ENCODE measurements around the gene CCDC187.
"Not testable (repeated sequence)": the region's sequence is repeated elsewhere in the genome, so short reads cannot be mapped to it uniquely, and the experiment has no call there.

The CCDC187 gene

GRCh38 chr9:136303825-136304416 lies at the start of gene CCDC187:
TSS of gene CCDC187 (minus strand) at chr9:136304094. CDS start at chr9:136303830, 264 bp downstream.
- no peaks in the 10 kb centered on the region for H3K9me3 ChIP-seq (ENCODE audit: control insufficient read depth in 2 of 2, low read length in 2 of 2)
- no peaks in the 10 kb centered on the region for H3K4me1 ChIP-seq (ENCODE audit: control insufficient read depth in 2 of 2, insufficient read depth in 2 of 2, low read length in 2 of 2)
- H3K36me3 ChIP-seq (ENCODE audit: control insufficient read depth in 2 of 2, insufficient read depth in 2 of 2, low read length in 2 of 2), result no peaks in the 10 kb centered on the region
- H3K27me3 ChIP-seq (ENCODE audit: control insufficient read depth in 2 of 2, insufficient read depth in 2 of 2, low read length in 2 of 2), result peaks cover 7 to 13% of the 10 kb centered on the region in 2 donors
- H3K27ac ChIP-seq (ENCODE audit: low read depth in 2 of 2, low read length in 2 of 2), result no peak within 1 kb of the TSS
- H3K9ac ChIP-seq (ENCODE audit: low read depth in 1 of 2, low read length in 2 of 2), result no peak within 1 kb of the TSS
- no peak within 1 kb of the TSS for H3K4me3 ChIP-seq (ENCODE audit: low read length in 2 of 2)

GRCh38 chr9:136353088-136353487 lies 49.2 kb upstream of the CCDC187 start:
- Histone ChIP-seq H3K9me3 (ENCODE audit: control insufficient read depth in 2 of 2, low read length in 2 of 2) (no peaks in the 10 kb centered on the region), H3K4me1 (ENCODE audit: control insufficient read depth in 2 of 2, insufficient read depth in 2 of 2, low read length in 2 of 2) (no peaks in the 10 kb centered on the region), H3K36me3 (ENCODE audit: control insufficient read depth in 2 of 2, insufficient read depth in 2 of 2, low read length in 2 of 2) (no peaks in the 10 kb centered on the region), H3K4me3 (ENCODE audit: low read length in 2 of 2) (no peak overlapping the region), H3K27ac (ENCODE audit: low read depth in 2 of 2, low read length in 2 of 2) (no peak overlapping the region), H3K27me3 (ENCODE audit: control insufficient read depth in 2 of 2, insufficient read depth in 2 of 2, low read length in 2 of 2) (no peaks in the 10 kb centered on the region), H3K9ac (ENCODE audit: low read depth in 1 of 2, low read length in 2 of 2) (no peak overlapping the region)

DNA sequence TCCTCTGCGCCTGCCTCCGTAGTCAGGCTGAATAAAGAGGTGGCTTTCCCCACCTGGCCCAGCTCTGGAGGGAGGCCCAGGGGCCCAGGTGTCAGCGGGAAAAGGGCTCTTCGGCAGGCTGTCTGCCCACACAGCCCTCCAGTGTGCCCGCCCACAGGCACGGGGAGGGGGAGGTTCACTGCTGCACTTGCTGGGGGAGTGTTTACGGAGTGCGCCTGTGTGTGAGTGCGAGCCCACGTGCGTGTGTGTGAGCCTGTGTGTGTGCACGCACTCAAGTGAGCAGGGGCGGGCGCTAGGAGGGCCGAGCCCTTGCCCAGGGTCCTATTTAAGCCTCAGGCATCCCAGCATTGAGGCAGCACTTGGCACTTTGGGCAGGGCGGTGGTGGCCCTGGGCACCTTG lies 48.8 kb upstream of the CCDC187 start:
- Histone ChIP-seq H3K9me3 (ENCODE audit: control insufficient read depth in 2 of 2, low read length in 2 of 2) (no peaks in the 10 kb centered on the region), H3K27ac (ENCODE audit: low read depth in 2 of 2, low read length in 2 of 2) (no peak overlapping the region), H3K4me3 (ENCODE audit: low read length in 2 of 2) (no peak overlapping the region), H3K9ac (ENCODE audit: low read depth in 1 of 2, low read length in 2 of 2) (no peak overlapping the region), H3K4me1 (ENCODE audit: control insufficient read depth in 2 of 2, insufficient read depth in 2 of 2, low read length in 2 of 2) (no peaks in the 10 kb centered on the region), H3K36me3 (ENCODE audit: control insufficient read depth in 2 of 2, insufficient read depth in 2 of 2, low read length in 2 of 2) (no peaks in the 10 kb centered on the region), H3K27me3 (ENCODE audit: control insufficient read depth in 2 of 2, insufficient read depth in 2 of 2, low read length in 2 of 2) (no peaks in the 10 kb centered on the region)

- not testable (repeated sequence) for H3K4me3 ChIP-seq (ENCODE audit: low read length in 2 of 2)
These were observed 48.0 kb upstream of the CCDC187 start for GRCh38 chr9:136351868-136352267.

GRCh38 chr9:136351252-136351800 lies 47.4 kb upstream of the CCDC187 start:
- Histone ChIP-seq H3K4me3 (ENCODE audit: low read length in 2 of 2) (no peak overlapping the region), H3K27ac (ENCODE audit: low read depth in 2 of 2, low read length in 2 of 2) (no peak overlapping the region), H3K27me3 (ENCODE audit: control insufficient read depth in 2 of 2, insufficient read depth in 2 of 2, low read length in 2 of 2) (no peaks in the 10 kb centered on the region), H3K4me1 (ENCODE audit: control insufficient read depth in 2 of 2, insufficient read depth in 2 of 2, low read length in 2 of 2) (no peaks in the 10 kb centered on the region), H3K9ac (ENCODE audit: low read depth in 1 of 2, low read length in 2 of 2) (no peak overlapping the region), H3K9me3 (ENCODE audit: control insufficient read depth in 2 of 2, low read length in 2 of 2) (no peaks in the 10 kb centered on the region), H3K36me3 (ENCODE audit: control insufficient read depth in 2 of 2, insufficient read depth in 2 of 2, low read length in 2 of 2) (no peaks in the 10 kb centered on the region)

More at GRCh38 chr9:136351868-136352267, 48.0 kb upstream of the CCDC187 start:
- H3K9ac ChIP-seq (ENCODE audit: low read depth in 1 of 2, low read length in 2 of 2); H3K36me3 ChIP-seq (ENCODE audit: control insufficient read depth in 2 of 2, insufficient read depth in 2 of 2, low read length in 2 of 2); H3K9me3 ChIP-seq (ENCODE audit: control insufficient read depth in 2 of 2, low read length in 2 of 2); H3K4me1 ChIP-seq (ENCODE audit: control insufficient read depth in 2 of 2, insufficient read depth in 2 of 2, low read length in 2 of 2); H3K27me3 ChIP-seq (ENCODE audit: control insufficient read depth in 2 of 2, insufficient read depth in 2 of 2, low read length in 2 of 2); H3K27ac ChIP-seq (ENCODE audit: low read depth in 2 of 2, low read length in 2 of 2): not testable (repeated sequence)

DNA sequence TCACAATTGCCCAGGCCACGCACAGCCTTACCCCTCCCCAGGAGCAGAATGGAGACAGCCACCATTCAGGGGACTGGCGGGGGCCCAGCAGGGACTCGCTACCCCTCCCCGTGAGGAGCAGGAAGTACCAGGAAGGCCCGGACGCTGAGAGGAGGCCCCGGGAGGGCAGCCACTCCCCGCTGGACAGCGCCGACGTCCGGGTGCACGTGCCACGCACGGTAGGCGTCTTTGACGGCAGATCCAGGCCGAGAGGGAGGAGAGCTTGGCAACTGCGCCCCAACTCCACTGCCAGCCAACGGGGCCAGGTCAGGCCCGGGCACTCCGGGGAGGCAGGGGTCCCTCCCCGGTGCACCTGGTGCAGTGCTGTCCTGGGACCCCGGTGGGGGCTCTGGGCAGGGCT lies 45.7 kb upstream of the CCDC187 start:
- H3K4me1 ChIP-seq (ENCODE audit: control insufficient read depth in 2 of 2, insufficient read depth in 2 of 2, low read length in 2 of 2), result no peaks in the 10 kb centered on the region
- H3K27me3 ChIP-seq (ENCODE audit: control insufficient read depth in 2 of 2, insufficient read depth in 2 of 2, low read length in 2 of 2), result no peaks in the 10 kb centered on the region
- no peak overlapping the region for H3K9ac ChIP-seq (ENCODE audit: low read depth in 1 of 2, low read length in 2 of 2)
- no peaks in the 10 kb centered on the region for H3K9me3 ChIP-seq (ENCODE audit: control insufficient read depth in 2 of 2, low read length in 2 of 2)
- H3K36me3 ChIP-seq (ENCODE audit: control insufficient read depth in 2 of 2, insufficient read depth in 2 of 2, low read length in 2 of 2), result no peaks in the 10 kb centered on the region
- H3K27ac ChIP-seq (ENCODE audit: low read depth in 2 of 2, low read length in 2 of 2), result no peak overlapping the region
- H3K4me3 ChIP-seq (ENCODE audit: low read length in 2 of 2), result no peak overlapping the region

GRCh38 chr9:136348691-136349090 lies 44.8 kb upstream of the CCDC187 start:
- Histone ChIP-seq H3K4me1 (ENCODE audit: control insufficient read depth in 2 of 2, insufficient read depth in 2 of 2, low read length in 2 of 2) (no peaks in the 10 kb centered on the region), H3K36me3 (ENCODE audit: control insufficient read depth in 2 of 2, insufficient read depth in 2 of 2, low read length in 2 of 2) (no peaks in the 10 kb centered on the region), H3K27ac (ENCODE audit: low read depth in 2 of 2, low read length in 2 of 2) (no peak overlapping the region), H3K9me3 (ENCODE audit: control insufficient read depth in 2 of 2, low read length in 2 of 2) (no peaks in the 10 kb centered on the region), H3K4me3 (ENCODE audit: low read length in 2 of 2) (no peak overlapping the region), H3K27me3 (ENCODE audit: control insufficient read depth in 2 of 2, insufficient read depth in 2 of 2, low read length in 2 of 2) (no peaks in the 10 kb centered on the region), H3K9ac (ENCODE audit: low read depth in 1 of 2, low read length in 2 of 2) (no peak overlapping the region)

DNA sequence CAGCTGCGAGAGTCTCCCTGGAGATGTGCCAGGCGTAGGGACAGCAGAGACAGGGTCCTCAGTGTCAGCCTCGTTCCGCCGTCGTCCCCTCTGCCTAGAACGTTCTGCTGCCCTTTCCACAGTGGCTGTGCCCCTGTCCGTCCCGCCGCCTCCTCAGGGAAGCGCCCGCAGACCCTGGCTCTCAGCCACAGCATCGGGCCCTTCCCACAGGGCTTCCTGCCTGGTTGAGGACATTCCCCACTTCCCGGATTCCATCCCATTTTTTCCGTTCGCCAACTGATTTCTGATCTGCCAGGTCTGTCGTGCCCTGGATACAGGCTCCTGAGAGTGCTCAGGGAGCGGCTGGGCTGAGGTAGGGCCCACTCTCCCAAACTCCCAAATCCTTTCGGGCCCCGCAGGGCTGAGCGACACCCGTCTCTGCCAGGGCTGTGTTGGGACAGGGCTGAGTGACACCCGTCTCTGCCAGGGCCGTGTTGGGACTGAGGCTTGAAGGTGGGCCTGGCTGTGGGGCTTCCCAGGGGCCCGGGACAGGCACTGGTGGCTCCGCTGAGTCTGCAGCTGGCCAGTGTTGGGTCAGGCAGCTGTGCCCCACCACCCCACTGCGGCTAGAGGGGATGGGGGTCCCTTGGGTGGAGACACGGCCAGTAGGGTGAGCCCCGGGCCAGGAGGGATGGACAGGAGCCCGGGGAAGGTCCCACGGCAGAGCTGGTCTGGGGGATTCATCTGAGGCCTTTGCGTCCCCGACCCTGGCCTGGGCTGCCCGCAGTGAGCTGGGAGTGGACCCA lies 43.8 kb upstream of the CCDC187 start:
- Histone ChIP-seq H3K4me3 (ENCODE audit: low read length in 2 of 2) (no peak overlapping the region), H3K27ac (ENCODE audit: low read depth in 2 of 2, low read length in 2 of 2) (no peak overlapping the region), H3K36me3 (ENCODE audit: control insufficient read depth in 2 of 2, insufficient read depth in 2 of 2, low read length in 2 of 2) (no peaks in the 10 kb centered on the region), H3K4me1 (ENCODE audit: control insufficient read depth in 2 of 2, insufficient read depth in 2 of 2, low read length in 2 of 2) (peaks cover 2 to 3% of the 10 kb centered on the region in 2 donors), H3K27me3 (ENCODE audit: control insufficient read depth in 2 of 2, insufficient read depth in 2 of 2, low read length in 2 of 2) (no peaks in the 10 kb centered on the region), H3K9me3 (ENCODE audit: control insufficient read depth in 2 of 2, low read length in 2 of 2) (no peaks in the 10 kb centered on the region), H3K9ac (ENCODE audit: low read depth in 1 of 2, low read length in 2 of 2) (no peak overlapping the region)

DNA sequence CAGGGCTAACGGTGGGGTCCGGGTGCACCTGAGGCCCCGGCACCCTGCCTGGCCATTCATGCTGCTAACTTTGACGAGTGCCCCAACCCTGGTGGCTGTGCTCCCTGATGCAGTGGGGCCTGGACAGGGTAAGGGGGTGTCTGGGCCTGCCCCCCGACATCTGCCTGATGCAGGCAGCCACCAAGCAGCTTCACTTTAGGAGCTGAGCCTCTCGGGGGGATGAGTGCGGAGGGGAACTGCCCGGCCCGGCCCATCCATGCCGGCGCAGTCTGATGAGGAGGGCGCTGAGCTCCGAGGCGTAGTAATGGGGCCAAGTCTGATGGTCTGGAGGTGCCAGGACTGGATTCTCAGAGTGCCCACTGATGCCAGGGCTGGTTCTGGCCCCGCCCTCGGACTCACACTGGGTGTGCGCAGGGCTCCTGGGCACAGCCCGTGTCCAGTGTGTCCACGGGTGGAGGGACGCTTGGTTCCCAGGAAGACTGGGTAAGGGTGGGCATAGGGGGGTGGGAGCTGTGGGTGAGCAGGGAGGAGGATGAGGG lies 43.1 kb upstream of the CCDC187 start:
- H3K27me3 ChIP-seq (ENCODE audit: control insufficient read depth in 2 of 2, insufficient read depth in 2 of 2, low read length in 2 of 2), result no peaks in the 10 kb centered on the region
- H3K9me3 ChIP-seq (ENCODE audit: control insufficient read depth in 2 of 2, low read length in 2 of 2), result no peaks in the 10 kb centered on the region
- H3K27ac ChIP-seq (ENCODE audit: low read depth in 2 of 2, low read length in 2 of 2), result no peak overlapping the region
- H3K4me3 ChIP-seq (ENCODE audit: low read length in 2 of 2), result no peak overlapping the region
- H3K36me3 ChIP-seq (ENCODE audit: control insufficient read depth in 2 of 2, insufficient read depth in 2 of 2, low read length in 2 of 2), result no peaks in the 10 kb centered on the region
- peaks cover 3 to 7% of the 10 kb centered on the region in 2 donors for H3K4me1 ChIP-seq (ENCODE audit: control insufficient read depth in 2 of 2, insufficient read depth in 2 of 2, low read length in 2 of 2)
- no peak overlapping the region for H3K9ac ChIP-seq (ENCODE audit: low read depth in 1 of 2, low read length in 2 of 2)

- H3K4me3 ChIP-seq (ENCODE audit: low read length in 2 of 2), result no peak overlapping the region
- no peak overlapping the region for H3K27ac ChIP-seq (ENCODE audit: low read depth in 2 of 2, low read length in 2 of 2)
- H3K4me1 ChIP-seq (ENCODE audit: control insufficient read depth in 2 of 2, insufficient read depth in 2 of 2, low read length in 2 of 2), result peaks cover 6 to 8% of the 10 kb centered on the region in 2 donors
- H3K9me3 ChIP-seq (ENCODE audit: control insufficient read depth in 2 of 2, low read length in 2 of 2), result no peaks in the 10 kb centered on the region
- no peak overlapping the region for H3K9ac ChIP-seq (ENCODE audit: low read depth in 1 of 2, low read length in 2 of 2)
- H3K27me3 ChIP-seq (ENCODE audit: control insufficient read depth in 2 of 2, insufficient read depth in 2 of 2, low read length in 2 of 2), result no peaks in the 10 kb centered on the region
- no peaks in the 10 kb centered on the region for H3K36me3 ChIP-seq (ENCODE audit: control insufficient read depth in 2 of 2, insufficient read depth in 2 of 2, low read length in 2 of 2)
These were observed 42.2 kb upstream of the CCDC187 start for GRCh38 chr9:136346157-136346481.
